T1000 (cell line): ENCODE results near the gene WNT16.

Experiments
- DNase-seq: peaks from one replicate; lab custom pipeline; 2025; ENCODE audit warnings: mixed read lengths; lab: John Stamatoyannopoulos, UW

WNT16 gene

GRCh38 chr7:121344093-121344492 lies 15.3 kb downstream of the WNT16 start:
- no peak for DNase-seq

DNA sequence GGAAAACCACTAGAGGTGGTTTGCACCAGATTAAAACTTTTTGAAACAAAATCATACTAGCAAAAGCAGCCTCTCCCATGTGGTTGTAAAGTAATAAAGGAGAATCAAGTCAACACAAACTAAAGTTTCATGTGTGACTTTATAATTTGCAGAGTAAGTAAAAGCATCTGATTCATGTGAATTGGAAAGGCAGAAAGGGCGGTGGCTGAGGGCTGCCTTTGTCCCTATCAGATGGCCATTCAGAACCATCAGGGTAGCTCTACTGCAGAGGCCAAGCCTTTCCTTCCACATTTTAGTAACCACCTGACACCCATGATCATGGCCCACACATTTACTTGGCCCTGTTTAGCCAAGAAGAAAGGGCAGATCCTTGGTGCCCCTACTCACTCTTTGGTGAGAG lies 15.7 kb downstream of the WNT16 start:
- no peak for DNase-seq

GRCh38 chr7:121351682-121352081 lies 22.9 kb downstream of the WNT16 start:
- DNase-seq = no peak

DNA sequence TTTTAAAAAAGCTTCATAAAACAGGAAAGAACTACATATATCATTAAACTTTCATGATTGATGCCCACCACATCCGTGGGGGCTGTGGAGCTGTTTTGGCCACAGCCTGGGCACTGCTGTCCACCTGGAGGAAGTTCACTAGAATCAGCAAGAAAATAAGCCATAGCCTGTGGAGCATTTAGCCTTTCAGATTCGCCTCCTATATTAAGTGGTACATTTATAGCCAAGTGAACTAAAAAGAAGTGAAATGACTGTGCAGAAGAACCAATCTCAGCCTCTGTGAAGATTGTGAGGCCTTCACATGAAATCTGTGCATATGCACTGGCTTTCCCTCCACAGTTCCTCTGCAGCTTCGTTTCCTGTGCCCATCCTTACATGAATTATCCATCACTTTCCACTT lies 23.5 kb downstream of the WNT16 start:
- no peak for DNase-seq

DNA sequence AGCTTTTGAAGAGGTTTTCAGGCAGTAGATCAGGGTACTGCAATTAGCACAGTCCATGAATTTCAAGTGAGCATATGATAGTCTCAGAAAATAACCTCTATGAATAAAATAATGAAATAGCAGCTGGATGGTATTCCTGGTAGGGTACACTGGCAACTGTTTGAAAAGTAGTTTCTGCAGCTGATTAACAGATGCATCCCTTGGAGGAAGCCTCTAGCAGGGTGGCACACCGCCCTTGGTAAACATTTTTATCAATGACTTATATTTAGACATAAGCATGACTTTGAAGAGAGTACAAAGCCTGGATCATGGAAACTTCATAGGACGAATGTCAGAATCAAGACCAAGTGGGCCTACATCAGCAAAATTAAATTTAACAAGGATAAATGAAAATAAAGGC lies 26.8 kb downstream of the WNT16 start:
- no peak for DNase-seq

- DNase-seq = no peak
Observed at GRCh38 chr7:121360564-121360963, 31.8 kb downstream of the WNT16 start.

DNA sequence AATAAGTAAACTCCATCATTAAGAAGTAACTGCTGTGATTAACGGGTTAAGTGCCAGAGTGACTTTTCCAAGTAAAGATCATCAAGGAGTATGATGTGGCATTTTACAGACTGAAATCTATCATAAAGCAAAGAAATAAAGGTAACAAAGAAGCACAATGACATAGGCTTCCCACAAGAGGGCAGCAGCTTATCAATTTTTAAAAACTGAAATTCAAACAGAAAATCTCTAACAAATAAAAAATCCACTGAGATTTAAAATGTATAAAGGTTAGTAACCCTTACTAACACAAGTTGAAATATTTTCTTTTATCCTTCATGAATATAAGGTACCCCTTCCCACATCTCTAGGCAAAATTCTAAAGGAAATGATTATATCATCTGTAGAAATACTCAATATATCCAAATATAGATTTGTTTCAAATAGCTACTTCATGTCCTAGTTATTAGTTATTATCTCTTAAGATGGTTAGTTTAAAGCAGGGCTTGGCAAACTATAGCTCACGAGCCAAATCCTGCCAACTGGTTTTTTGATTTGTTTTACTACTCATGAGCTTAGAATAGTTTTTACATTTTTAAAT lies 38.1 kb downstream of the WNT16 start:
- no peak for DNase-seq

DNA sequence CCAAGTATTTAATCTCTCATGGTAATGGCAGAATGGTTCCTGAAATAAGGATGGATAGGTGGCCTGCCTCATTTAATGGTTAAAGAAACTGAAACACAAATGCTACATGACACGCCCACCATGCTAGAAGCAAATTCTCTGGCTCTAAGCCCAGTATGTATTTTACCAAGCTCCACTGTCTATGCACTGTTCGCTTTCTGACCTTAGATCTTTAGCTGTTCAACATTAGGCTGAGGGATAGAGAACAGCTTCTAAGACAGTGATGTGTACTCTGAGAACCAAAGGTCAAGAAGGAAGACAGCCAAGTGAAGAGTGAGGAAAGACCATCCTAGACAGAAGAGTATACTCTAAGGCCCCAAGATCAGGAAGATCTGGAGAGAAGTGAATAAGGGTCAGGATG lies 40.7 kb downstream of the WNT16 start:
- DNase-seq = no peak

DNA sequence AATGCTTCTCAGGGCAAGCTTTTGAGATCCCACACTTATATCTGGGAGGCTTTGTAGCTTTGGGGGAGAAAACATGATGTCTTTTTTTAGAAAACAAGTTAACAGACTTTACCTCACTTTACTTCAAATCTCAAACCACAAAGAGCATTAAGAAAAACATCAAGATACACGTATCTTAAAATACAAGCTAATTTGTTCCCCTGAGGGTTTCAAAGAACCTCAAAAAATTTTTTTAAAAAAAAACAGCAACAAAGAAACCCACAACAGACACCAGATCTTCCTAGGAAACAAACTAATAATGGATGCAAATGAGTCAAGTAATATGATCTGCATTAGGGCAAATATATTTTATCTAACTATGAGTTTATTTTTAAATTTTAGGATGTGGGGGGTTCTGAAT lies 42.6 kb downstream of the WNT16 start:
- no peak for DNase-seq

DNA sequence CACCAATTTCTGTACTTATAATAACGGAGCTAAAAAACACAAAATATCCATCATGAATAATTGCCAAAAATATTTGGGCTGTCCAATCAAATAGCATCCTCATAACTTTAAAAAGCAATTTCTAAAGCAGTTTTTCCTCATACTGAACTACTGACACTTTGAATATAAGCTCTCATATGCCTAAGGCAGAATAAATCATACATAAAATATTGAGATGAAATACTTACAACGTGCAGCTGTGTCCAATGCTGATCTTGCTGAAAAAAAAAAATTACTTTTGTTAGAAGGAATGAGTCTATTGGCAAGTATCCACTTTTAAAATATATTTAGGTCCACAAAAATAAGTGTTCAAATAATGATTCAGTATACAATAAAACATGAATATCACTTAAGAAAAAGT lies 43.1 kb downstream of the WNT16 start:
- DNase-seq = no peak

- DNase-seq = no peak
Observed at GRCh38 chr7:121372376-121373010, 43.7 kb downstream of the WNT16 start.

DNA sequence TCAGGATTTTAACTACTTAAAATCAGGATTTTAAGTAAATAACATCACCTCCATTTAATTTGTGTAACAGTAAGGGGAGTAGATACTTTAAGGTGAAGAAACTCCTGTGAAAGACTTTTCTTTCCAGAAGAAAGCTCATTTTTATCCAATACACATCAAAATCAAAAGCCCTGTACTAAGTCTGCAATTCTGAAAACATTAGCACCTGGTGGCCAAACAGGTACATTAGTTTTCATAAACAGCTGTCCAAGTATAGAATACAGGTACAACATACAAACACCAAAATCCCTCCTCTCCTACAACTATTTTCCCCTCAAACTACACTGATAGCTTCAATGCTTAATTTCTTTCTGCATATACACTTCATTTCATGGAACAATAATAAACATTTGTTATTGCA lies 44.4 kb downstream of the WNT16 start:
- DNase-seq = no peak

- DNase-seq = no peak
Observed at GRCh38 chr7:121376979-121377378, 48.2 kb downstream of the WNT16 start.

GRCh38 chr7:121379930-121380329 lies 51.1 kb downstream of the WNT16 start:
- DNase-seq = no peak

DNA sequence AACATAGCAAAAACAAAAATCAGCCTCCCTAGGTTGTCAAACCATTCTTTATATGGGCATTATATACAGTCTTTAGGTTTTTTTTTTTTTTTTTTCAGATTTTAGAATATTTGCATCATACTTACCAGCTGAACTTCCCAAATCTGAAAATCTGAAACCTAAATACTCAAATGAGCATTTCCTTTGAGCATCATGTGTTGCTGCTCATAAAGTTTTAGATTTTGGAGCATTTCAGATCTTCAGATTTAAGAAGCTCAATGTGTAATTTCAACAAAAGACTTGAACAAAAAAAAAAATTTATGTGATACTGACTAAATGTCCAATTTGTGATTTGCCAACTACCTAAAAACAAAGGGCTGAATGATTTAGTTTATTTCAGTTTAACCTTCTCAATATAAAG lies 53.7 kb downstream of the WNT16 start:
- no peak for DNase-seq

GRCh38 chr7:121383235-121383910 lies 54.6 kb downstream of the WNT16 start:
- no peak for DNase-seq

- no peak for DNase-seq
Observed at GRCh38 chr7:121384265-121384664, 55.5 kb downstream of the WNT16 start.

- no peak for DNase-seq
Observed at GRCh38 chr7:121385056-121385799, 56.4 kb downstream of the WNT16 start.

DNA sequence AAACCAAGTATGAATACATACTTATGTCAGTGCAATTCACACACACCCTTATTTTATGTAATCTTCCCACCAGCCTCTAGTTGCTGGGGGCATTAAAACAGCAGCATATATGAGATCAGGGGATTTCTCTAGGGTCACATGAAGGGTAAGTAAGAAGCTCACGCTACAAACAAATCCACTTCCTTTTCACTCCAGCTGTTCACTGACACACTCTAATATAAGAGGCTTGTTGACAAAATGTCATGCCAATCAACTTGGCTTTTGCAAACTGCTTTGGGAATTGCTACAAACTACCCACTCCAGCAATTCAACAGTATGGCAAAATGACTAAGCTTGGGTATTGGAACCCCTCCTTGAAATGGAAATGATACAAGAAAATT lies 57.0 kb downstream of the WNT16 start:
- DNase-seq = no peak

GRCh38 chr7:121388950-121389349 lies 60.1 kb downstream of the WNT16 start:
- DNase-seq = no peak

- DNase-seq = no peak
Observed at GRCh38 chr7:121390109-121390508, 61.3 kb downstream of the WNT16 start.

DNA sequence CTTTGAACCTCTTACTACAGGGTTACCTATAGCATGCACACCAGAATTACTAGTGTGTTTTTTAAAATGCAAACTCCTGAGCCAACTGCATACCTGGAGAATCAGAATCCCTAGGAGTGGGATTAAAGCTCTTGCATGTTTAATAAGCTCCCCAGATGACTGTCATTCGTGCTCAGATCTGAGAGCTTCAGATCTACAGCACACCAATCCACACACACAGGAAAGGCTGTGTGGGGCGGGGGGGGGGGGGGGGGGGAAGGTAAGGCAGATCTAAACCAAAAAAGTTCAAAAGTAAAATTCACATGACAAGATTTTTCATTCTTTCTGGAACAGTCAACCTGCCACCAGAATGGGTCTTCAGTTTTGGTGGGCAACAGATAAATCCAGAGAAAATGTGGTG lies 61.8 kb downstream of the WNT16 start:
- no peak for DNase-seq
